Activated CD4-positive, alpha-beta T cell treated with anti-CD3 and anti-CD28 coated beads for 36 hours (primary cell): ENCODE data around the gene COPB2. TPM values are rescaled to one million over a fixed set of nuclear protein-coding genes. Genes with fewer than 3 reads are reported as not detected.
"Not testable (repeated sequence)": the region's sequence is repeated elsewhere in the genome, so short reads cannot be mapped to it uniquely, and the experiment has no call there.

Source experiments
- ATAC-seq: fragments of 200-7000 bp; cut with Tn5 transposase; one replicate; pipeline ENCODE4 v1.10.0; 2021; ENCODE audit warnings: mild to moderate bottlenecking, moderate library complexity
- CTCF ChIA-PET: fragments of 350-600 bp; sonication (Branson Sonifier 250); formaldehyde crosslinking; loops from one replicate; lab custom pipeline; 2021; ENCODE audit warnings: antibody characterized with exemption; lab: Charles Lee
- POLR2A ChIA-PET: fragments of 350-600 bp; sonication (Branson Sonifier 250); formaldehyde crosslinking; loops from one replicate; lab custom pipeline; 2021; ENCODE audit warnings: antibody characterized with exemption, inconsistent platforms; lab: Charles Lee
- DNase-seq: peaks from one replicate; pipeline ENCODE4 v3.0.0-alpha.2; 2020
- H3K27ac Mint-ChIP-seq: one replicate; pipeline ENCODE4 v1.8.0; 2021; ENCODE audit warnings: mixed read lengths
- H3K27me3 Mint-ChIP-seq: one replicate; pipeline ENCODE4 v1.8.0; 2021; ENCODE audit warnings: mixed read lengths
- H3K36me3 Mint-ChIP-seq: one replicate; pipeline ENCODE4 v1.8.0; 2021; ENCODE audit warnings: low read depth, mixed read lengths
- H3K4me1 Mint-ChIP-seq: one replicate; pipeline ENCODE4 v1.8.0; 2021; ENCODE audit warnings: mixed read lengths
- H3K4me3 Mint-ChIP-seq: one replicate; pipeline ENCODE4 v1.8.0; 2021; ENCODE audit warnings: mild to moderate bottlenecking, moderate library complexity, mixed read lengths
- H3K9me3 Mint-ChIP-seq: one replicate; pipeline ENCODE4 v1.8.0; 2021; ENCODE audit warnings: low read depth, mixed read lengths
- intact Hi-C, 2 experiments: fragments of 100-400 bp; cut with DNase I in 1 of 2; cut with micrococcal nuclease in 1 of 2; formaldehyde crosslinking; loops; one replicate each; pipeline versions ENCODE4 v1.14.2 to v1.15.1; 2022 to 2024; cut with DNase I, micrococcal nuclease
- total RNA-seq, 2 experiments: library from RNA; stranded (reverse); gene quantifications; one replicate each; pipeline ENCODE4 v1.2.3, GENCODE V29; 2021

COPB2 gene
- total RNA-seq, 2 experiments from 2014 or later = 90.9 to 99.2 TPM

GRCh38 chr3:139353920-139354556 is 35.4 kb downstream of the COPB2 start:
- no peak overlapping the region for H3K27ac Mint-ChIP-seq
- DNase-seq = no peak
- H3K36me3 Mint-ChIP-seq = peaks cover 64% of the 10 kb centered on the region
- POLR2A ChIA-PET = interaction anchor here (1.3 to 1.5 kb wide), 2 partner anchors 10 to 36 kb away, joined by 5 read pairs; partner anchors contain the start of gene COPB2
- no peak overlapping the region for H3K4me3 Mint-ChIP-seq
- CTCF ChIA-PET = interaction anchor here (0.6 to 2.7 kb wide), 4 partner anchors 10 to 207 kb away, joined by 3 to 7 read pairs (median 4); no protein-coding TSS in a partner anchor
- peaks cover 37% of the 10 kb centered on the region for H3K4me1 Mint-ChIP-seq
- ATAC-seq = no peak
- H3K27me3 Mint-ChIP-seq = no peaks in the 10 kb centered on the region
- intact Hi-C loops = no loop called here
- no peaks in the 10 kb centered on the region for H3K9me3 Mint-ChIP-seq

- ChIA-PET CTCF (interaction anchor here (1.6 kb wide), 1 partner anchor 9 kb away, joined by 3 read pairs; no protein-coding TSS in a partner anchor), POLR2A (no interaction called here)
- no peak for DNase-seq
- no peak for ATAC-seq
- no peak overlapping the region for H3K27ac Mint-ChIP-seq
- intact Hi-C loops = loop anchor here in 1 of 2 experiments (5.0 kb wide), 1 partner anchor 1174 kb away; the partner anchor contains the start of gene DBR1
- peaks cover 24% of the 10 kb centered on the region for H3K36me3 Mint-ChIP-seq
- H3K9me3 Mint-ChIP-seq = peaks cover 3% of the 10 kb centered on the region
- peaks cover 8% of the 10 kb centered on the region for H3K4me1 Mint-ChIP-seq
- H3K4me3 Mint-ChIP-seq = no peak overlapping the region
- H3K27me3 Mint-ChIP-seq = no peaks in the 10 kb centered on the region
Measured at GRCh38 chr3:139346771-139347170, 42.7 kb downstream of the COPB2 start.

DNA sequence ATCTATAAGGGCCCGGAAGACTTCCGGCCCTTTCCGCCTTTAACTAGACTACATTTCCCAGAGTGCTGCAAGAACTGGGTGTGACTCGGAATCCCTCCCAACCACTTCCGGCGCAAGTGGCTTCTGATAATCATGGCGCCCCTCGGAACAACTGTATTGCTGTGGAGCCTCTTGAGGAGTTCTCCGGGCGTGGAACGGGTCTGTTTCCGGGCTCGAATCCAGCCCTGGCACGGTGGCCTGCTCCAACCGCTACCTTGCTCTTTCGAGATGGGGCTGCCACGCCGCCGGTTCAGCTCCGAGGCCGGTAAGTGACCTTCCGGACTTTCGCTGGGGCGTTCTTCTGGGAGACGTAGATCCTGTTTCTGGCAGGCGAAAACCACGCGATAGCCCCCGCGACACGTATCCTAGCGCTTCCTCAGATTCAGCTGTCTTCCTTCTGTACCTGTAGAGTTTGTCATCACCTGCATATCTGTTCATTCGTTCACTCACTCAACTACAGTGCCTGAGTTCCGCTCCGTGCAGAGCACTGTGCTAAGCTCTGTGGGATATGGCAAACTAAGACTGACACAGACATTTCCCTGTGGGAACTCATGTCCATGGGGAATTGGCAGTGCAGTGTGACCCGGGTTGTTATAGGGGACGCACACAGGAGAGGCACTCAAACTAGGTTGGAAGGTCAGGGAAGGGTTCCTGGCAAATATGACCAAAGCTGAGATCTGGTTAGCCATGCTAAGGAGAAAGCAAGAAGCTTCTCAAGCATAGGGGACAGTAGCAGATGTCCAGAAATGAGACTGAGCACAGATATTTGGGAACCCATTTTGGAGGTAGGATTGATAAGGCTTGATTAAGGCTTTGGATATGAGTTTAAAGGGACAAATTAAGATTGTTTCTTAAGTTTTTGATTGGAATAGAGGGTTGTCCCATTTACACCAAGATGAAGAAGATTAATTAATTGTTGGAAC is 45.3 kb downstream of the COPB2 start, which contains the start of gene MRPS22:
Gene MRPS22 (plus strand): TSS at position 126 of the 962 bp plus-strand sequence. CDS start 7 bp downstream, at position 133.
- peaks cover 3% of the 10 kb centered on the region for H3K9me3 Mint-ChIP-seq
- H3K27ac Mint-ChIP-seq = peak within 1 kb of the TSS; percentile 85
- ATAC-seq (peak; percentile 97), DNase-seq (peak; percentile 90)
- peak within 1 kb of the TSS; percentile 58 for H3K4me3 Mint-ChIP-seq
- ChIA-PET POLR2A (interaction anchor here (1.0 kb wide), 1 partner anchor 9 kb away, joined by 5 read pairs; no protein-coding TSS in a partner anchor), CTCF (interaction anchor here (0.7 to 2.0 kb wide), 4 partner anchors 9 to 45 kb away, joined by 3 to 6 read pairs (median 5); partner anchors contain the start of gene COPB2)
- H3K36me3 Mint-ChIP-seq = peaks cover 12% of the 10 kb centered on the region
- no peaks in the 10 kb centered on the region for H3K27me3 Mint-ChIP-seq
- intact Hi-C loops = loop anchor here (1.0 to 5.0 kb wide), 6 partner anchors 14 to 1598 kb away; partner anchors contain the start of genes COPB2 (in 2 of the 2), ARMC8 (in 1 of the 2), CEP70 (in 1 of the 2) and NMNAT3 (in 1 of the 2)
- H3K4me1 Mint-ChIP-seq = peaks cover 10% of the 10 kb centered on the region

GRCh38 chr3:139342054-139342453 is 47.4 kb downstream of the COPB2 start:
- DNase-seq = no peak
- peaks cover 3% of the 10 kb centered on the region for H3K9me3 Mint-ChIP-seq
- H3K27ac Mint-ChIP-seq = no peak overlapping the region
- intact Hi-C loops = loop anchor here in 1 of 2 experiments (2.0 to 5.0 kb wide), 3 partner anchors 335 to 1600 kb away; partner anchors contain the start of genes ARMC8, NMNAT3 and SLC25A36
- POLR2A ChIA-PET = no interaction called here
- peaks cover 8% of the 10 kb centered on the region for H3K4me1 Mint-ChIP-seq
- H3K36me3 Mint-ChIP-seq = no peaks in the 10 kb centered on the region
- no peak for ATAC-seq
- CTCF ChIA-PET = interaction anchor here (1.4 kb wide), 1 partner anchor 406 kb away, joined by 3 read pairs; no protein-coding TSS in a partner anchor
- peaks cover 3% of the 10 kb centered on the region for H3K27me3 Mint-ChIP-seq
- no peak overlapping the region for H3K4me3 Mint-ChIP-seq

- peaks cover 8% of the 10 kb centered on the region for H3K4me1 Mint-ChIP-seq
- peaks cover 3% of the 10 kb centered on the region for H3K27me3 Mint-ChIP-seq
- no peaks in the 10 kb centered on the region for H3K36me3 Mint-ChIP-seq
- H3K27ac Mint-ChIP-seq = no peak overlapping the region
- peaks cover 3% of the 10 kb centered on the region for H3K9me3 Mint-ChIP-seq
- CTCF ChIA-PET = interaction anchor here (1.4 to 2.1 kb wide), 2 partner anchors 12 to 405 kb away, joined by 3 to 7 read pairs; no protein-coding TSS in a partner anchor
- POLR2A ChIA-PET = no interaction called here
- DNase-seq (no peak), ATAC-seq (no peak)
- H3K4me3 Mint-ChIP-seq = no peak overlapping the region
- intact Hi-C loops = loop anchor here in 1 of 2 experiments (5.0 kb wide), 2 partner anchors 1153 to 1602 kb away; partner anchors contain the start of genes ARMC8 and SLC25A36
Measured at GRCh38 chr3:139340784-139341183, 48.7 kb downstream of the COPB2 start.

GRCh38 chr3:139339219-139339906 is 50.1 kb downstream of the COPB2 start:
- Mint-ChIP-seq H3K9me3 (peaks cover 3% of the 10 kb centered on the region), H3K27ac (no peak overlapping the region), H3K27me3 (peaks cover 5% of the 10 kb centered on the region), H3K4me3 (no peak overlapping the region), H3K4me1 (peaks cover 8% of the 10 kb centered on the region), H3K36me3 (no peaks in the 10 kb centered on the region)
- ChIA-PET CTCF (interaction anchor here (2.1 kb wide), 1 partner anchor 11 kb away, joined by 7 read pairs; no protein-coding TSS in a partner anchor), POLR2A (no interaction called here)
- peak; percentile 41 for DNase-seq
- ATAC-seq = no peak
- intact Hi-C loops = no loop called here

DNA sequence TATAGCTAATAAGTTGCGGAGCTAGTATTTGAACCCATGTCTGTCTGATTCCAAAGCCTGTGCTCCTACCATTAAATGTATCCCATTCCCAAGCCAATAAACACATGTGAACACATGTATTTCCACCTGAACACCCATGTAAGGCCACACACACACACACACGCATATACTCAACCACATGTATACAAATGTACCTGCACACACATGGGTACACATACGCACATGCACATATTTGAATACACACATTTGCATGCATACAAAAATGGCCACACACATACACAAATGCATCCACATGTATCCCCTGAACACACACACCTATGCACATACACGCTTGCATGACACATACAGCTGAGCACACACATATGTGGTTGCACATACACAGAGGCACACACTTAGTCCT is 51.0 kb downstream of the COPB2 start:
- Mint-ChIP-seq H3K9me3 (peaks cover 3% of the 10 kb centered on the region), H3K4me3 (no peak overlapping the region), H3K27ac (no peak overlapping the region), H3K27me3 (peaks cover 8% of the 10 kb centered on the region), H3K4me1 (peaks cover 8% of the 10 kb centered on the region), H3K36me3 (no peaks in the 10 kb centered on the region)
- DNase-seq (no peak), ATAC-seq (no peak)
- intact Hi-C loops = no loop called here
- ChIA-PET CTCF (interaction anchor here (0.6 kb wide), 1 partner anchor 401 kb away, joined by 3 read pairs; no protein-coding TSS in a partner anchor), POLR2A (no interaction called here)

DNA sequence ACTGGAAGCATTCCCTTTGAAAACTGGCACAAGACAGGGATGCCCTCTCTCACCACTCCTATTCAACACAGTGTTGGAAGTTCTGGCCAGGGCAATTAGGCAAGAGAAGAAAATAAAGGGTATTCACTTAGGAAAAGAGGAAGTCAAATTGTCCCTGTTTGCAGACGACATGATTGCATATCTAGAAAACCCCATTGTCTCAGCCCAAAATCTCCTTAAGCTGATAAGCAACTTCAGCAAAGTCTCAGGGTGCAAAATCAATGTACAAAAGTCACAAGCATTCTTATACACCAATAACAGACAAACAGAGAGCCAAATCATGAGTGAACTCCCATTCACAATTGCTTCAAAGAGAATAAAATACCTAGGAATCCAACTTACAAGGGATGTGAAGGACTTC is 54.8 kb downstream of the COPB2 start:
- POLR2A ChIA-PET, CTCF ChIA-PET, DNase-seq: not testable (repeated sequence)

GRCh38 chr3:139332092-139332491 is 57.4 kb downstream of the COPB2 start:
- ChIA-PET CTCF (no interaction called here), POLR2A (no interaction called here)
- ATAC-seq (no peak), DNase-seq (no peak)
- Mint-ChIP-seq H3K4me3 (no peak overlapping the region), H3K4me1 (peaks cover 7% of the 10 kb centered on the region), H3K27ac (no peak overlapping the region), H3K36me3 (no peaks in the 10 kb centered on the region), H3K27me3 (peaks cover 21% of the 10 kb centered on the region), H3K9me3 (no peaks in the 10 kb centered on the region)
- intact Hi-C loops = no loop called here

More for the DNA sequence above, 54.8 kb downstream of the COPB2 start:
- H3K4me3 Mint-ChIP-seq, H3K27ac Mint-ChIP-seq, intact Hi-C loops, H3K9me3 Mint-ChIP-seq, H3K36me3 Mint-ChIP-seq, H3K4me1 Mint-ChIP-seq, ATAC-seq: not testable (repeated sequence)
- peaks cover 24% of the 10 kb centered on the region for H3K27me3 Mint-ChIP-seq

- peak overlapping the region; percentile 25 for H3K4me3 Mint-ChIP-seq
- CTCF ChIA-PET = interaction anchor here (0.5 to 2.0 kb wide), 18 partner anchors 10 to 419 kb away, joined by 3 to 26 read pairs (median 4); partner anchors contain the start of genes FOXL2 and FOXL2NB
- intact Hi-C loops = loop anchor here (1.0 to 2.0 kb wide), 6 partner anchors 217 to 913 kb away; no protein-coding TSS in a partner anchor
- peaks cover 19% of the 10 kb centered on the region for H3K27me3 Mint-ChIP-seq
- no peaks in the 10 kb centered on the region for H3K9me3 Mint-ChIP-seq
- POLR2A ChIA-PET = no interaction called here
- no peaks in the 10 kb centered on the region for H3K36me3 Mint-ChIP-seq
- ATAC-seq (peak; percentile 98), DNase-seq (peak; percentile 95)
- H3K27ac Mint-ChIP-seq = no peak overlapping the region
- H3K4me1 Mint-ChIP-seq = peaks cover 7% of the 10 kb centered on the region
Measured at GRCh38 chr3:139329364-139329850, 60.0 kb downstream of the COPB2 start.
